Muscle of arm (tissue), 12 donors: ENCODE data around the gene PAK1. TPM values are rescaled to one million over a fixed set of nuclear protein-coding genes. Genes with fewer than 3 reads are reported as not detected.
"Not testable (repeated sequence)": the region's sequence is repeated elsewhere in the genome, so short reads cannot be mapped to it uniquely, and the experiment has no call there.

Experiments
- DNase-seq: peaks from one replicate; pipeline ENCODE4 v3.0.0-alpha.2; 2013
- polyA plus RNA-seq, 12 donors: library from polyadenylated mRNA; unstranded; fragments of 120-200 nt; gene quantifications; one replicate each; pipeline ENCODE4 v1.2.1, GENCODE V29; 2013; ENCODE audit not compliant: insufficient read length in 12 of 12

The PAK1 gene
- polyA plus RNA-seq, 12 donors, result 65.3 to 136 (median 106) TPM; not detected in 1

DNA sequence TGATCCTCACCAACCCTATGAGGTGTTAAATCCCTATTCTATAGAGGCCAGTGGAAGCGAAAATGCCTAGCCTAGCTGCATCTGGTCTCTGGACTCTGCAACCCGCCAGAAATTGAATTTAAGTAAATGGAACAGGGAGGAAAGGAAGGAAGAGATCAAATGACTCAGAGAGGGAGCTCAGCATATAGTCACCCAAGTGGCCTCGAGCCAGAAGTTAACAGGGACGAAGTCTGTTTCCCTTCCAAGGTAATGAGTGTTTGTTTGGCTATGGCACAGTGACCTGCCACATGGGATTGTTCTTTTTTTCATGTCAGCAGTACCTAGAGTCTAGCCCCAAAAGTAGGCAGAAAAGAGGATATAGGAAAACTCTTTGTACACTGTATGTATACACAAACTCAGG lies 66.3 kb downstream of the PAK1 start:
- peak; percentile 40 for DNase-seq

DNA sequence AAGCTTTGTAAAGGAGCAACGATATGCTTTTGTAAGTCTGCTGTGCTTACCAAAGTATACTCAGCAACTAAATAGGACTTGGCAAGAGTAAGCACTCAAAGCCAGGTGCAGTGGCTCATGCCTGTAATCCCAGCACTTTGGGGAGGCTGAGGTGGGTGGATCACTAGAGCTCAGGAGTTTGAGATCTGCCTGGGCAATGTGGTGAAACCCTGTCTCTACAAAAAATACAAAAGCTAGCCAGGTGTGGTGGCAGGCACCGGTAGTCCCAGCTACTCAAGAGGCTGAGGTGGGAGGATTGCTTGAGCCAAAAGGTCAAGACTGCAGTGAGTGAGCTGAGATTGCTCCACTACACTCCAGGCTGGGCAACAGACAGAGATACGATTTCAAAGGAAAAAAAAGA lies 67.5 kb downstream of the PAK1 start:
- DNase-seq, result no peak

DNA sequence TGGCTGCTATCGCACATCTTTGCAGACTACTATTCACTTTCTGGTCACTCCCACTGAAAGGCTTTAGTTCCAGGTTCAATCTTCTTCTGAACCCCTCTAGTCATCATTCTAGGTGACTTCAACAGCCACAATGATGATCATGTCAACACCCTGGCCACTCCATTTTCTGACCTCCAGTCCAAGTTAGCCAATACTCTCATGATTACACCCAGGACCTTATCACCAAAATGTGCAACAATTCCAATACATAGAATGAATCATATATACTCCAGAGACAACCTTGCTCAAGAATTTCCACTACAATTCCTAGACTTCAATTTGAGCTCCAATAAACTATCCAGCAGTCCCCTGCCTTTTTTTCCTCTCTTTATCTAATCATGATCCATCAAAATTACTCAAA lies 70.7 kb downstream of the PAK1 start:
- DNase-seq, result no peak

DNA sequence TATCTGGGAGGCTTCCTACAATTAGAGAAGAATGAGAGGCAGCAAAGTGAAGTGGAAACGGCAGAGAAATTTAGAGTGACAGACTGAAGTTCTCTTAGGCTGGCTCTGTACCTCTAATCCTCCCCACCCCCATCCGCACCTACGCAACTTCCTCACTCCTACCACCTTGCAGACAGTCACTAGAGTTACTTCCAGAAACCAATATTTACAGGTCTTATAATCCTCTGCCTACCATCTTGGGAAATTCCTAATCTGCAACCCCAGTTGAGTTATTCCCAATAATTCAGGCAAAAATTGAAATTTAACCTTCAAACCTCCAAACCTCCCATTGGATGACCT lies 71.7 kb downstream of the PAK1 start:
- no peak for DNase-seq

DNA sequence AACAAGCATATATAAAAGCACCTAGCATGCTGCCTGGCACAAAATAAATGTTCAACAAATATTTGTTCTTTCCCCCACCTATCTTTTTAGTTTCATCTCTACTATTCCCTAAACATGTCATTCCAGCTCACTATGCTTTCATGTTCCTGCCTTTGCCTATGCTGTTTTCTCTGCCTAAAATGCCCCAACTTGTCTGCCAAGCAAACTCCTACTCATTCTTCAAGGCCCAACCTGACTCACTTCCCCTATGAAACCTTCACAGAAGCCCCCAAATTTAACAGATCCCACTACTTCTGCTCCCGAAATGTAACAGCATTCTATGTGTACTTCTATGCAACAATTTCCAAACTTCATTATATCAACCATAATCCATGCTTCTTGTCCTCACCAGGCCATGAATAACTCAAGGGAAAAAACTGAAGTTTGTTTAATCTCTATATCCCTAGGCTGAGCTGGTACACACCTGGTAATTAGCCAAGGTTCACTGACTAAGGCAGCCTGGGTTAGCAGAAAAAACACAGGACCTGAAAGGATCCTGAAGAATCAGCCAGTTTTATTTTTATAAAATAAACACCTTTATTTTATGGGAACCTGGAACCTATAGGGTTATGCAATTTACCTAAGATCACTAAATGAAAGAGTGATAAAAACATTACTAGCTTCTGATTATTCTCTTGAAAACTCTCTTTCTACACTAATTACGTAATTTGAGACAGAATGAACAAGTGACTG lies 72.2 kb downstream of the PAK1 start:
- DNase-seq, result no peak

DNA sequence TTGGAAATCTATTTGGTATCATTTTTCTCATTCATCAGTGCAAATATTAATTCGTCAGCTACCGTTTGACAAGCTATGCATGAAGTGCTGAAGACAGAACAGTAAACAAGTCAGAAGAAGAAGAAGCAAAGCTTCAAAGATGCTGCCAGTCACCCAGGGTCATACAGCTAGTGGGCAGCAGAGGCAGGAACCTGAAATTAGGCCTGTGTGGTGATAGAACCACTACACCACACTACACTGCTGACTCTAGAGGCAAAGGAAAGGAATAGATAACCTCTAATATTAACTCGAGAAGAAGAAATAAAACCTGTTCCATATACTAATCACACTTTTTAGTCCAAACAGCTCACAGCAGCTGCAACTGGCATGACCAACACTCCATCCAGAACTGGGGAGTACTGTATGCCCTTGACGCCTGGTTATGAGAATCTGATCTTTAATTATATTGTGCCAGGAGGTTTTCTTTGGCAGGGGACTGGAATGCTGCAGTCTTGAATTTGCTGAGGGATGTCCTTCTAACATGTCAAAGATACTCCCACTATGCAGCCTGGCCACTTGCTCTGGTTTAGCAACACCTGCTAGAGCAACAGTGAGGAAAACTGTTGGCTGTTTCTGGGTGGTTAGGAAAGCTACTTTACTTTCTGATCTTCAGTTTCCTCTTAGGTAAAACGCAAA lies 73.0 kb downstream of the PAK1 start:
- DNase-seq, result no peak

DNA sequence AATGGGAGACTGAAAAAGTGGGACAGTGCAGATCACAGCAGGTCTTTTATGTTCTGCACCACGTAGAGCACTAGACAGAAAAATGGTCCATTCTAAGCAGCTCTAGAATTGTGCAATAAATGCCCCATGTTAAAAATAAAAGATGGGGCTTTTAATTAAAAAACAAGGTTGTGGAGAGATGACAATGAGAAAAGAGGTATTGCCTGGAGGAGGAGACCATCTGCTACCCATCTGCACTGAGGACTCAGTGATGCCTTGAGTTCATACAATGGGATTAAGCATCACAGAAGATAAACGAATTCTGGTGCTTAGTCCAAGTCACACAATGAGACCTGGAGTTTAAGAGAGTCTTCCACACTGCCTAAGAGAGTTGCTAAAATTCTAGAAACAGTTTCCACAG lies 73.6 kb downstream of the PAK1 start:
- DNase-seq, result no peak

DNA sequence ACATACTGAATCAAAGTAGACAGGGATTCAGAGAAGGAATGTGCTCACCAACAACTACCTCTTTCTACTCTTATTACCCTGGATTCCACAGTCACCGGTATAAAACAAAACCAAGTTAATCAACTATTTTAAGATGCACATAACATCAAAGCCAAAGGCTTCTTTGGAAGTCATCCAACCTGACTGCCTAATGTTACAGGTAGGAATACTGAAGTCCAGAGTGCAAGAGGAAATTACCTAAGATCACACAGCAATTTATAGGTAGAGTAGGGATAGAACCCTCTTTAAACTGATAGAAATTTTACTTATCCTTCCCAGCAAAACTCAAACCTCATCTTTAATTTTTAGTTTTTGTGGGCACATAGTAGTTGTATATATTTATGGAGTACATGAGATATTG lies 76.3 kb downstream of the PAK1 start:
- no peak for DNase-seq

DNA sequence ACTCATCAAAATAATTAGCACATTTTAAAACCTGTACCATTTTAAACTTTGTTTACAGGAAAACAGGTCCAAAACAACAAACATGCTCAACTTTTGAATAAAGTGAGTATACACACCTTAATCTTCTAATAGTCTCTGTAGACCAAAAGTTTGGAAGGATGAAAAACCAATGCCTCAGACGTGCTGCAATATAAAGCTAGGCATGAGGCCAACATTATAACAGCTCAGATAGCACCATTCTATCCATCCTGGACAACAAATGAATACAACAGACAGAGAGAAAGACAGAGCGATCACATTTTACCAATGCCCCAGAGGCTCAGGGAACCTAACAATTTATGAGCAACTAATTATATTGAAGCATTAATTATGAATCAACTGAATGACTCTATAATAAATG lies 77.0 kb downstream of the PAK1 start:
- no peak for DNase-seq

DNA sequence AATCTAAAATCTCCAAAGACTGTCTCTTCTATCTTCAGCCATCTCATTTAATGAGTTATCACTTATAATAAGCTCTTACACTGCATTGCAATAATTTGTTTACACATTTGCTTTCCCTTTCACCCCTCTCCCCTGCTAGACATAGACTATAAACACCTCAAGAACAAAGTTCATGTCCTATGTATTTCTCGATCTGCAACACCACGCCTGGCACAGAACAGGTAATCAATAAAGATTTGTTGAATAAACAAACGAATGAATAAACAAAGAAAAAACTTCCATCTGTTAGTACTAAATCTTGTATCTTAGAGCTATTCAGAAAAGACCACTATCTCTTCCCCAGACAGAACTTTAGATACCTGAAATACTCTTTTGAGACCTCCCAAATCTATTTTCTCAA lies 77.6 kb downstream of the PAK1 start:
- no peak for DNase-seq

DNA sequence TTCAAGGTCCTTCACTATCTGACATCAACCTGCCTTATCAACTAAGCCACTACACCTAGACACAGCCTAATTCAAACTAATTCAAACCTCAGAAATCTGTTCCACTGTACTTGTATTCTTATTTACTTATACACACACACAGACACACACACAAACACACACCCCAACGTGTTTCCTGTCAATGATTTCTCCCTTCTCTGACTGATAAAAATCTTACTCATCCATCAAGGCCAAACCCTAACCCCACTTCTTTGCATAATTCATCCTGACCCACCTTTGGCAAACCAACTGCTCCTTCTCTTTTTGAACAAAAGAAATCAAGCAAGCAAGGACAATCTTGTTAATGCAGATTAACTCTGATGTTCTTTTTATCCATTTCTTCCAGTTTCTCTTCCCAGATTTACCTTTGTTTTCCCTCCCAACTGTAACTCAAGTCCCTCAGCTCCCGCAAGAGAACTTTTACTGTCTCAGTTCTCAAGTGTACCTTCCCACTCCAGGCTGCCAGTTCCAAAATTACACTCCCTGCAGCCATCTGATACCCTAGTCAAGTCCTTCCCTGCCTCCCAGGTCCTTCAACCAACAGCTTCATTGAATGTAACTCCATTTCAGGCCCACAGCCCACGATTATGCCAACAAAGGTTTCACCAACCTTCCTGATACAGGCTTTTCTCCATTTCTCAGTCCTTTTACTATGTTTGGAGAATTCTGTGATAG lies 78.3 kb downstream of the PAK1 start:
- DNase-seq, result no peak

DNA sequence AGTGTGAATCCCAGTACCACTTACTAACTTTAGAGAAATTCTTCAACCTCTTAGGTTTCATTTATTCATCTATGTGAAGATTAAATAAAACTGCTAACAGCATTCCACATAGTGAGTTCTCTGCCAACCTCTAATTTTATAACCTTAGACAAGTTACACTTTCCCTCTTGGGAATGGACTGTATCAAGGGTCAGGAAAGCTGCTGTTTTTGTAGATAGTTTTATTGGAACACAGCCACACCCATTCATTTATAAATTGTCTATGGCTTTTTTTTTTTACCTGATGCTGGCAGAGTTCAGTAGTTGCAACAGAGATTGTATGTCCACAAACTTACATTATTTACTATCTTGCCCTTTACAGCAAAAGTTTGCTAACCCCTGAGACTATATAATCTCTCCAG lies 81.1 kb downstream of the PAK1 start:
- DNase-seq, result no peak

DNA sequence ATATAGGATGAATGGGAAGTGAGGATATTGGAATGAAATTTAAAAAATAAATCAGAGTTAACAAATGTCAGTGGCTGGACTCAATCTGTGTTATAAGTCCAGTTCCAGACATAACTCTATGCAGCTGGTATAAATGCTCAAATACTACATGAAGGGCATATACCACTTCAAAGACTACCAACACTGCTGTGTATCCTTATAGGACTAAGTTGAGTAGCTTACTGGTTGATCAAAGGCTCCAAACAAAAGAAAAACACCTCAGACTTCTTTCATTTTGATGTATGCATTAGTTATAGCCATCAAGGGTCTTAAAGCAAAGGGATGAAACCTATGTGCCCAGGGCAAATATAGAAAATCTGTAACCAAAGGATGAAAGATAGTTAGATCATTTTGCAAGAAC lies 86.2 kb downstream of the PAK1 start:
- DNase-seq, result no peak

DNA sequence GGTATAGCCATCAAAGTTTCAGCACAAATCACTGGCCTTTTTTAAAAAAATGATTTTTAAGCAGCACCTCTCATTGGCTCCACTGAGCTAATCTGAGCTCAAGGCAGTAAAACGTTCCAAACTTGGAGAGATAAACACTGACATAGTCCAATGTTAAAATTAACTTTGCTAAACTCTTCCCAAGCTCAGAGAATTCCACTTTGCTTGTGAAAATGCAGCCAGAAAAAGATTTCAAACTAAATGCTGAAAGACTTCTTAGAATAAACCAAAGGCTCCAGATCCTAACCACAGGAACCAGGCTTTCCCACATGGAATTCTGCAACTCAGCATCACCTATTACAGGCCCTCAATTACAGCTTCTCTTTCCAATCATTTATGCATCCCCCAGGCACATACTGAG lies 87.7 kb downstream of the PAK1 start:
- DNase-seq, result peak; percentile 62

DNA sequence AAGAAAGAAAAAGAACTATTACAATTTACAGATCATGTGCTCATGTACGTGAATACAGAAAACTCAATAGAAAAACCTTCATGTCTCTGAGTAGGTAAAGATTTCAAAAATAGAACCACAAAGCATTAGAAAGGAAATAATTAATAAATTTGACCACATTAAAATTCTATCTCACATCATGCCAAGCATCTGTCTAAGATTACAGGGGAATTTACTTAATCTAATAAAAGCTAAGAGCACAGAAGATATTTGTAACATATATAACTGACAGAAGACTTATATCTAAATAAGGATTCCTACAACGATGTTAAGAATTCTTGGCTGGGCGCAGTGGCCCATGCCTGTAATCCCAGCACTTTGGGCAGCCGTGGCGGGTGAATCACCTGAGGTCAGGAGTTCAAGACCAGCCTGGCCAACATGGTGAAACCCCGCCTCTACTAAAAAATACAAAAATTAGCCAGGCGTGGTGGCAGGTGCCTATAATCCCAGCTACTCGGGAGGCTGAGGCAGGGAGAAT lies 88.6 kb downstream of the PAK1 start:
- not testable (repeated sequence) for DNase-seq

DNA sequence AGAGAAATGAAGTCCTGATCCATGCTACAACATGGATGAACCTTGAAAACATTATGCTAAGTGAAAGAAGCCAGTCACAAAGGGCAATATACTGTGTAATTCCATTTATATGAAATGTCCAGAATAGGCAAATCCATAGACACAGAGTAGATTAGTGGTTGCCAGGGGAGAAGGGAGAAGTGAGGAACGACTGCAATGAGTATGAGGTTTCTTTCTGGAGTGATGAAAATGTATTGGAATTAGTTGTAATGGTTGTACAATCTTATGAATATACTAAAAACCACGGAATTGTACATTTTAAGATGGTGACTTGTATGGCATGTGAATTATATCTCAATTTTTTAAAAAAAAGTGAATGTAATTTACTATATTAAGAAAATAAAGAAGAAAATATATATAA lies 89.3 kb downstream of the PAK1 start:
- no peak for DNase-seq

DNA sequence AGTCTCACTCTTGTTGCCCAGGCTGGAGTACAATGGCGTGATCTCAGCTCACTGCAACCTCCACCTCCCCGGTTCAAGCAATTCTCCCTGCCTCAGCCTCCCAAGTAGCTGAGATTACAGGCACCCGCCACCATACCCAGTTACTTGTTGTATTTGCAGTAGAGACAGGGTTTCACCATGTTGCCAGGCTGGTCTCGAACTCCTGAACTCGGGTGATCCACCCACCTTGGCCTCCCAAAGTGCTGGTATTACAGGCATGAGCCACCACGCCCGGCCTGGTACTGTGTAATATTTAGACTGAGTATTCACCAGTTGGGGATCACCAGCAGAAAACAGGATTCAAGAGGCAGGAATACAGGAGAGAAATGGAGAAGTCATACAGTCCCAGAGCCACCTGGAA lies 90.5 kb downstream of the PAK1 start:
- DNase-seq, result not testable (repeated sequence)

DNA sequence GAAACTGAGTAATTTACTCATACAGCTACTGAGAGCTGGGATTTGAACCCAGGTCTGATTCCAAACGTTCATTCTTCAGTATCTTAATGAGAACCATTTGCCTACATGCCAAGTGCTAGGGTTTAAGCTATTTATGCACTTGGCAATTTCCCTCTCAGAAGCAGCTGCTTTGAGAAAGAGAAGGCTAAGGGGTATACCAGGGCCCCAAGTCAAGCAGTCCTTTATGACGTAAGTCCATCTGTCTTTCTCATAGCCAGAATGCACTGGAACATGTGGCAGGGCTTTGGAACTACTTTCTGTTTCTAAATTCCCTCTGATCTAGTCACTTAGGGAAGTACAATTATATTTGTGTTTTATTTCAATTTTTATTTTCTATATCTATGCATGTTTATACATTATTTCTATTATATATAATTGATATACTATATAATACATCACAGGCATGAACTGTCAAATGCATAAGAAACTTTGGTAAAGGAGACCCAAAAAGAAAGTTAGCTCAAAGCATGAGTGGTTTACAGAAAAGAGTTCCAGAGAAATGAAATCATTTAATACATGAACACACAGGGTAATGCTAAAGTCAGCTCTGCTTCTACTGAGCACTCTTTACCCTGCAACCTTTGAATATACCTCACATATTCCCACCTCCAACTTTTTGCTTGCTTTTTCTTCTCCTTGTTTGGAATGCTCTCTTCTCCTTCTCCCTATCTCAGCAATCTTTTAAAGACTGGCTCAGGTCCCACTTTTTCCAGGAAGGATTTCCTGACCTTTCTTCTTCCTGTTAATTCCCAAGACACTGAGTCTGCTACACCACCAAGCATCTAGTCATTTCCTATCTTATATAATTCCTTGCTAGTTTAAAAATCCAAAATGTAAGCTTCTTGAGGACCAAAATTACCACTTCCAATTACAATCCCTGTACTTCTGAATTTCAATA lies 91.9 kb downstream of the PAK1 start:
- peak; percentile 41 for DNase-seq

DNA sequence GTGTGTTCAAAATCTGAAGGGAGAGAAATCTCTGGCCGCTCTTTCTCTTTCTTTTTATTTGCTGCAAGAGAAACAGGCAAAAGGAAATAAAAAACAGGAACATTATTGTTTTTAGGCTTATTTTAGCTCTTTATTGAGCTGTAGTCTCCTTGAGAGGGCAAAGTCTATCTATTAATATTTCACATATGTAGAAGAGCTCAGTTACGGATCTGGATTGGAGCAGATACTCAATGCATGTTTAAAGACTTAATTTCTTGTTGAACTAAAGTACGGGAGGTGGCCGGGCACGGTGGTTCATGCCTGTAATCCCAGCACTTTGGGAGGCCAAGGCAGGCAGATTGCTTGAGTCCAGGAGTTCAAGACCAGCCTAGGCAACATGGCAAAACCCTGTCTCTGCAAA lies 94.0 kb downstream of the PAK1 start:
- DNase-seq, result no peak

DNA sequence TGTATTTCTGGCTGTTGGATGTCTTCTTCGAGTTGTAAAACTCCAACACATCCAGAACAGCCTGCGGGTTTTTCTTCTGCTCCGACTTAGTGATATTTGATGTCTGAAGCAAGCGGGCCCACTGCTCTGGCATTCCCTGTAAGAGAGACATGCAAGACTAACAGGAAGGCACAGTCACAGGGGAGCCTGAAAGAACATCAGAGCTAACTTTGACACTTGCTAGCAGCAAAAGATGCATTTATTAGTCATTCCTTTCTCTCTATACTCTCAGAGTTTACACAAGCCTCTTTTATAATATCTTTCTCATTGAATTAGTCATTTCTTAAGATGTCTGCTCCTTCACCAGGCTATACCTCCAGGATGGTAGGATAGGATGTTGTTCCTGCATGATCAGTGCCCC lies 94.6 kb downstream of the PAK1 start:
- no peak for DNase-seq

DNA sequence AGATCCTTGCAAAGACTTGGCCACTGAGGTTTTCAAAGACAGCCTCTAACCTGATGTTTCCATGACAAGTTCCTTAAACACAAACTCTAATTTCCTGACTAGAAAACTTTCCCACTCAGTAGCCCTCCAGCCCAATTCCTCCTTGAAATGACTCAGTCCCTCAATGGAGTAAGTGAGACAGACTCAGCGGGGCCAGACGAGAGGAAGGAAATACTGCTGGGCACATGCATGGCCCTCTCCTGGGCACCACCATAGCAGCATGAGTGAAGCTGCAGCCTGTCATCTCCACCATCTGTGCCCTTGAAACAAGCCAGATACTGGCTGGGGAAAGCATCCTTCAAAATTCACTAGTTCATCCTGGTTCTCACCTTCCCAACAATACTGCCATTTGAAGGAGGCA lies 96.2 kb downstream of the PAK1 start:
- DNase-seq, result no peak

DNA sequence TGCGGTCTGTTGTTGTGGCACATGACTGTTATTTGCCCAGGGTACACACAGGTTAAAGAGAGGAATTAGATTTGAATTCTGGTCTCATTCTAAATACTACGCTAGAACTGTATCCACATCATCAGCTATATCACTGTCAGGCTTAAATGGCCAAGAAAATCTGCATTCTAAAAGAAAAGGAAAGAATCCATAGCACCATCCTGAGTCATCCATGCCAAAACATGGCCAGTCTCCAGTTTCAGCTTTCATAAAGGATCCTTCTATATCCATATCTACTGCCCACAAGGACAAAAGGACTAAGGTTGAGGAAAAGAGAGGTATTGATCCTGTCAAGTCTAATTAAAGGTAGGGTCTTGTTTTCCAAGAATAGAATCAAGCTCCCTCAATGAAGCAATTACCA lies 98.8 kb downstream of the PAK1 start:
- no peak for DNase-seq
